ENCODE results near the gene MEST.

MEST gene

GRCh38 chr7:130468612-130469011 is 23.3 kb upstream of the MEST start:
- no peak overlapping the region for H2AK5ac ChIP-seq (ENCODE audit: low read depth, low read length)
- no peaks in the 10 kb centered on the region for H3K79me1 ChIP-seq (ENCODE audit: low read depth, low read length)
- no peak overlapping the region for H2BK12ac ChIP-seq (ENCODE audit: low read length)
- no peak overlapping the region for H2BK5ac ChIP-seq (ENCODE audit: low read length)
- no peak overlapping the region for H3K14ac ChIP-seq (ENCODE audit: low read length)
- no peak overlapping the region for H3K27ac ChIP-seq (replicated peaks; ENCODE audit: low read length)
- H3K4me3 ChIP-seq (ENCODE audit: low read length in 2 of 2) = no peak overlapping the region
- H3K36me3 ChIP-seq (replicated peaks in 1 of 2; ENCODE audit: control insufficient read depth in 2 of 2, insufficient read depth in 2 of 2, low read length in 2 of 2) = no peaks in the 10 kb centered on the region
- no peak overlapping the region for H3K4me2 ChIP-seq (ENCODE audit: insufficient read depth, low read length, poor library complexity, severe bottlenecking)
- no CpG with 5 or more reads among the region's 1 CpG for WGBS, 2 donors (ENCODE audit: extremely low coverage in 2 of 2, insufficient read length in 2 of 2, insufficient replicate concordance in 1 of 2)
- no peak overlapping the region for H3K18ac ChIP-seq (ENCODE audit: low read length)
- no peak overlapping the region for H2BK120ac ChIP-seq (ENCODE audit: low read depth, low read length)
- no peaks in the 10 kb centered on the region for H3K27me3 ChIP-seq (ENCODE audit: control insufficient read depth in 3 of 3, insufficient read depth in 3 of 3, low read depth in 1 of 3, low read length in 3 of 3)
- no peaks in the 10 kb centered on the region for H3K4me1 ChIP-seq (ENCODE audit: control insufficient read depth in 2 of 2, insufficient read depth in 1 of 2, low read depth in 1 of 2, low read length in 2 of 2)
- no peak overlapping the region for H3K9ac ChIP-seq (ENCODE audit: low read depth, low read length, poor library complexity)
- no peak overlapping the region for H2AFZ ChIP-seq (ENCODE audit: low read length)
- no peak overlapping the region for H3K4ac ChIP-seq (ENCODE audit: low read length)
- no peaks in the 10 kb centered on the region for H3K9me3 ChIP-seq (replicated peaks in 1 of 2; ENCODE audit: control insufficient read depth in 2 of 2, insufficient read depth in 1 of 2, low read depth in 1 of 2, low read length in 2 of 2)
- no peak overlapping the region for H3K23ac ChIP-seq (ENCODE audit: low read depth, low read length, poor library complexity)
- H2BK15ac ChIP-seq (ENCODE audit: low read length) = no peak overlapping the region
- H4K8ac ChIP-seq (ENCODE audit: low read depth, low read length) = no peak overlapping the region
- no peak overlapping the region for H4K91ac ChIP-seq (ENCODE audit: low read depth, low read length, poor library complexity)
- DNase-seq (ENCODE audit: low spot score) = no peak

GRCh38 chr7:130471974-130472373 is 19.9 kb upstream of the MEST start:
- Histone ChIP-seq H3K9me3 (replicated peaks in 1 of 2; ENCODE audit: control insufficient read depth in 2 of 2, insufficient read depth in 1 of 2, low read depth in 1 of 2, low read length in 2 of 2) (no peaks in the 10 kb centered on the region), H3K27me3 (ENCODE audit: control insufficient read depth in 3 of 3, insufficient read depth in 3 of 3, low read depth in 1 of 3, low read length in 3 of 3) (no peaks in the 10 kb centered on the region), H2BK12ac (ENCODE audit: low read length) (no peak overlapping the region), H3K9ac (ENCODE audit: low read depth, low read length, poor library complexity) (no peak overlapping the region), H2AK5ac (ENCODE audit: low read depth, low read length) (no peak overlapping the region), H3K23ac (ENCODE audit: low read depth, low read length, poor library complexity) (no peak overlapping the region), H3K18ac (ENCODE audit: low read length) (no peak overlapping the region), H3K4me2 (ENCODE audit: insufficient read depth, low read length, poor library complexity, severe bottlenecking) (no peak overlapping the region), H3K4me1 (ENCODE audit: control insufficient read depth in 2 of 2, insufficient read depth in 1 of 2, low read depth in 1 of 2, low read length in 2 of 2) (peaks cover 5 to 19% of the 10 kb centered on the region in 2 donors), H3K14ac (ENCODE audit: low read length) (no peak overlapping the region), H3K4ac (ENCODE audit: low read length) (no peak overlapping the region), H4K8ac (ENCODE audit: low read depth, low read length) (no peak overlapping the region), H2BK120ac (ENCODE audit: low read depth, low read length) (no peak overlapping the region), H2BK5ac (ENCODE audit: low read length) (no peak overlapping the region), H4K91ac (ENCODE audit: low read depth, low read length, poor library complexity) (no peak overlapping the region), H3K27ac (replicated peaks; ENCODE audit: low read length) (no peak overlapping the region), H2AFZ (ENCODE audit: low read length) (no peak overlapping the region), H3K4me3 (ENCODE audit: low read length in 2 of 2) (no peak overlapping the region), H3K36me3 (replicated peaks in 1 of 2; ENCODE audit: control insufficient read depth in 2 of 2, insufficient read depth in 2 of 2, low read length in 2 of 2) (no peaks in the 10 kb centered on the region), H2BK15ac (ENCODE audit: low read length) (no peak overlapping the region), H3K79me1 (ENCODE audit: low read depth, low read length) (no peaks in the 10 kb centered on the region)
- no peak for DNase-seq (ENCODE audit: low spot score)
- WGBS, 2 donors (ENCODE audit: extremely low coverage in 2 of 2, insufficient read length in 2 of 2, insufficient replicate concordance in 1 of 2) = no CpG with 5 or more reads among the region's 2 CpGs

- Histone ChIP-seq H3K36me3 (replicated peaks in 1 of 2; ENCODE audit: control insufficient read depth in 2 of 2, insufficient read depth in 2 of 2, low read length in 2 of 2) (no peaks in the 10 kb centered on the region), H3K18ac (ENCODE audit: low read length) (no peak overlapping the region), H3K79me1 (ENCODE audit: low read depth, low read length) (no peaks in the 10 kb centered on the region), H4K8ac (ENCODE audit: low read depth, low read length) (no peak overlapping the region), H3K9me3 (replicated peaks in 1 of 2; ENCODE audit: control insufficient read depth in 2 of 2, insufficient read depth in 1 of 2, low read depth in 1 of 2, low read length in 2 of 2) (peaks cover 4 to 5% of the 10 kb centered on the region in 2 donors), H2AFZ (ENCODE audit: low read length) (no peak overlapping the region), H3K23ac (ENCODE audit: low read depth, low read length, poor library complexity) (no peak overlapping the region), H3K27me3 (ENCODE audit: control insufficient read depth in 3 of 3, insufficient read depth in 3 of 3, low read depth in 1 of 3, low read length in 3 of 3) (no peaks in the 10 kb centered on the region), H2AK5ac (ENCODE audit: low read depth, low read length) (no peak overlapping the region), H4K91ac (ENCODE audit: low read depth, low read length, poor library complexity) (no peak overlapping the region), H3K27ac (replicated peaks; ENCODE audit: low read length) (no peak overlapping the region), H3K9ac (ENCODE audit: low read depth, low read length, poor library complexity) (no peak overlapping the region), H2BK120ac (ENCODE audit: low read depth, low read length) (no peak overlapping the region), H3K4me3 (ENCODE audit: low read length in 2 of 2) (no peak overlapping the region), H2BK12ac (ENCODE audit: low read length) (no peak overlapping the region), H3K4me2 (ENCODE audit: insufficient read depth, low read length, poor library complexity, severe bottlenecking) (no peak overlapping the region), H2BK5ac (ENCODE audit: low read length) (no peak overlapping the region), H2BK15ac (ENCODE audit: low read length) (no peak overlapping the region), H3K4ac (ENCODE audit: low read length) (no peak overlapping the region), H3K4me1 (ENCODE audit: control insufficient read depth in 2 of 2, insufficient read depth in 1 of 2, low read depth in 1 of 2, low read length in 2 of 2) (peaks cover 5 to 19% of the 10 kb centered on the region in 2 donors), H3K14ac (ENCODE audit: low read length) (no peak overlapping the region)
- DNase-seq (ENCODE audit: low spot score) = no peak
Measured at GRCh38 chr7:130473289-130473688, 18.6 kb upstream of the MEST start.

- H3K14ac ChIP-seq (ENCODE audit: low read length) = no peak overlapping the region
- no peak overlapping the region for H2BK5ac ChIP-seq (ENCODE audit: low read length)
- H3K23ac ChIP-seq (ENCODE audit: low read depth, low read length, poor library complexity) = no peak overlapping the region
- H3K18ac ChIP-seq (ENCODE audit: low read length) = no peak overlapping the region
- H3K9me3 ChIP-seq (replicated peaks in 1 of 2; ENCODE audit: control insufficient read depth in 2 of 2, insufficient read depth in 1 of 2, low read depth in 1 of 2, low read length in 2 of 2) = peaks cover 4 to 8% of the 10 kb centered on the region in 2 donors
- no peak overlapping the region for H3K4me3 ChIP-seq (ENCODE audit: low read length in 2 of 2)
- no peaks in the 10 kb centered on the region for H3K36me3 ChIP-seq (replicated peaks in 1 of 2; ENCODE audit: control insufficient read depth in 2 of 2, insufficient read depth in 2 of 2, low read length in 2 of 2)
- no CpG with 5 or more reads among the region's 4 CpGs for WGBS, 2 donors (ENCODE audit: extremely low coverage in 2 of 2, insufficient read length in 2 of 2, insufficient replicate concordance in 1 of 2)
- peak overlapping the region; percentile 15 for H2AFZ ChIP-seq (ENCODE audit: low read length)
- no peak overlapping the region for H3K27ac ChIP-seq (replicated peaks; ENCODE audit: low read length)
- H4K91ac ChIP-seq (ENCODE audit: low read depth, low read length, poor library complexity) = no peak overlapping the region
- no peak overlapping the region for H2BK12ac ChIP-seq (ENCODE audit: low read length)
- no peak overlapping the region for H4K8ac ChIP-seq (ENCODE audit: low read depth, low read length)
- H3K4me1 ChIP-seq (ENCODE audit: control insufficient read depth in 2 of 2, insufficient read depth in 1 of 2, low read depth in 1 of 2, low read length in 2 of 2) = peaks cover 5 to 19% of the 10 kb centered on the region in 2 donors
- H2BK15ac ChIP-seq (ENCODE audit: low read length) = no peak overlapping the region
- H2AK5ac ChIP-seq (ENCODE audit: low read depth, low read length) = no peak overlapping the region
- H3K9ac ChIP-seq (ENCODE audit: low read depth, low read length, poor library complexity) = no peak overlapping the region
- no peak overlapping the region for H3K4me2 ChIP-seq (ENCODE audit: insufficient read depth, low read length, poor library complexity, severe bottlenecking)
- H3K79me1 ChIP-seq (ENCODE audit: low read depth, low read length) = no peaks in the 10 kb centered on the region
- H2BK120ac ChIP-seq (ENCODE audit: low read depth, low read length) = no peak overlapping the region
- DNase-seq (ENCODE audit: low spot score) = no peak
- H3K4ac ChIP-seq (ENCODE audit: low read length) = no peak overlapping the region
- H3K27me3 ChIP-seq (ENCODE audit: control insufficient read depth in 3 of 3, insufficient read depth in 3 of 3, low read depth in 1 of 3, low read length in 3 of 3) = no peaks in the 10 kb centered on the region
Measured at GRCh38 chr7:130473876-130474275, 18.0 kb upstream of the MEST start.

All from neuronal stem cell (in vitro differentiated cells).